HG03175 (cell line): ENCODE measurements around the gene SGK2.
"Not testable (repeated sequence)": the region's sequence is repeated elsewhere in the genome, so short reads cannot be mapped to it uniquely, and the experiment has no call there.

ENCODE experiments used
- ATAC-seq: cut with Tn5 transposase; IDR thresholded peaks from one replicate; pipeline ENCODE4 v1.9.1; 2021; ENCODE audit warnings: mild to moderate bottlenecking, moderate library complexity; ENCODE audit not compliant: unreplicated experiment

SGK2 gene

GRCh38 chr20:43563429-43563828 is 4.6 kb downstream of the SGK2 start:
- no peak for ATAC-seq

DNA sequence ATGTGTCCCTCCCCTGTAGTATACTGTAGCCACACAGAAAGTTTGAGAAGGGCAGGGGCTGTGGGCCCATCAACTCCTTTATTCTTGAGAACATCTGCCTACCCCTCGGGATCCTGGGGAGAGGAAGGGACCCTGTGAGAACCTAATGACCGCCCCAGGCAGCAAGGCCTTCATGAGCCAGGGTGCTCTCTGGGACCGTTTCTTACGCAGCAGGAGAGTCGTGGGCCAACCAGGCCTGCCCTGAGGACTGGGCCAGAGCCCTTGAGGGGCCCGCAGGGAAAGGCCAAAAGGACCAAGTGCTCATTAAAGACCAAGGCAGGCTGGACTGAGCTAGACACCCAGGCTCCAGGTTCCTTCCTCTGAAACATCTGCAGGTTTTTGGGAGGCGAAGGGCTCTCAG is 5.2 kb downstream of the SGK2 start:
- no peak for ATAC-seq

- no peak for ATAC-seq
Observed at GRCh38 chr20:43564455-43564854, 5.6 kb downstream of the SGK2 start.

DNA sequence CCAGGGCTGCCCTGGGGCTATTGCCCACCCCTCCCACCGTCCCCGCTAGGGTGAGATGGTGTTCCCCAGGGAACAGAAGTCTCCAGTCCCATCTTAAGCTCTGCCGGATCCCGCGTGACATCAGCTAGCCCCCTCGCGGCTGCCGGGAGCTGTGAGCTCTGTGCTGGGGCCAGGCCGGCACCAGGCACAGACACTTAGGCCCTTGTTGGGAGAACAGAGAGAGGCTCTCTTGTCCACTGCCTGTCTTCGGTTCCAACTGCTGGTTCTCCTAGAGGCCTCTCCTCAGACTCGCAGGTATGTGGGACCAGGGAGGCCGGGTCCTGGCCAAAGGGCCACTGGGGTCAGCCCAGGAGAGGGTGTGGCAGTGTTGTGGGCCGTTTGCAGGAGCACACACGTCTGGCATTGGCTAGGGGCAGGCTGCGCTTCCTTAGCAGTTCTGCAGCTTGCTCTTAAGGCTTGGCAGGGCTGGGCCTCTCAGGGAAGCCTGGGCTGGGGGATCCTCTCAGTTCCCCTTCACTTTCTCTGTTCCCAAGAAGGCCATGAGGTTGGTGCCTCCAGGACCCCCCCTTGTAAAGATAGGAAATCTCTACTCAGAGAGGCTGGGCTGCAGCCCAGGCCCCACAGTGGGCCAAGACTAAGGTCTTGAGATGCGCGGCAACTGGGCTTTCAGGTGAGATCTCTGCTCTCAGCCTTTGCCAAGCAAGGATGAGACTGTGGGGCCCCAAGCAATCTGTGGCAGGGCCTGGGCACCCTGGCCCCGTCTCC is 6.3 kb downstream of the SGK2 start:
- ATAC-seq: no peak

GRCh38 chr20:43565758-43566104 is 6.9 kb downstream of the SGK2 start:
- ATAC-seq: no peak

- ATAC-seq: no peak
Observed at GRCh38 chr20:43567477-43567876, 8.7 kb downstream of the SGK2 start.

DNA sequence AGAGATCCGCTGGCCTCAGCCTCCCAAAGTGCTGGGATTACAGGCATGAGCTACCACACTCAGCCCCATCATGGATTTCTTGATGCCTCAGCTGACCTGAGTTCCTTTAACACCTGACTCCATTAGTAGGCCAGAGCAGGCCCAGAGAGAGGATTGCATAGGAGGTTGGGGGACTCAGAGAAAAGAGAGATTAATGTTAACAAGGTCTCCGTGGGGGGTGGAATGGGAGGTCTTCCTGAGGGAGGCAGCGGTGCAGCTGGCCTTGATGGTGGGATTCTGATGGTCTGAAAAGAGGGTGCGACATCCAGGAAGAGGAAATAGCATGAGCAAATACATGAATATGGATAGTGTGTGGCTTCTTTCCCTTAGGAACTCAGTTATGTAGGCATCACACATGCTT is 9.9 kb downstream of the SGK2 start:
- no peak for ATAC-seq

DNA sequence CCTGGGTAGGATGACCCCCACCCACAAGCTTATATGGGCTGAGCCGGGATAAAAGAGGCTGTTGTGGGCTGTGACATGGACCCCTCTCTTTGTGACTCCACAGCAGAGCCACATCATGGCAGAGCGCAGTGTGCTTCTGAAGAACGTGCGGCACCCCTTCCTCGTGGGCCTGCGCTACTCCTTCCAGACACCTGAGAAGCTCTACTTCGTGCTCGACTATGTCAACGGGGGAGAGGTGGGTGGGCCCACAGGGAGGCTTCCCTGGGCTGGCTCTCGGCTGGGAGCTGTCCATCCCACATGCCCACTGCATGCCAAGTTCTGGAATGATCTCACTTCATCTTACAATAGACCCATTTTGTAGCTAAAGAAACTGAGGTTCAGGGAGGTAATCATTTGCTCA is 10.5 kb downstream of the SGK2 start:
- no peak for ATAC-seq

DNA sequence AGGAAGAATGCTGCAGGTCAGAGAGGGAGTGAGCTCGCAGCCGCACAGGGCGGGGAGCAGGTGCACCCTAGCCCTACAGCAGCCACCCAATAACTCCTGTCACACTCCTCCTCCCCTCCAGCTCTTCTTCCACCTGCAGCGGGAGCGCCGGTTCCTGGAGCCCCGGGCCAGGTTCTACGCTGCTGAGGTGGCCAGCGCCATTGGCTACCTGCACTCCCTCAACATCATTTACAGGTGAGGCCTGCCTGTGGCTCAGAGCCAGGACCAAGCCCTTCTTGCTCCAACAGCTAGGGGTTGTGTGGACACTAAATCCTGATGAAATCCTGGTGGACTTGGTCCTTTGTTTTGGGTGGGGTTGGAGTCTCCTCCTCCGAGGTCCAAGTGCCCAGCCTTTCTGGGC is 11.7 kb downstream of the SGK2 start:
- ATAC-seq: no peak

GRCh38 chr20:43571310-43571709 is 12.5 kb downstream of the SGK2 start:
- ATAC-seq: no peak

DNA sequence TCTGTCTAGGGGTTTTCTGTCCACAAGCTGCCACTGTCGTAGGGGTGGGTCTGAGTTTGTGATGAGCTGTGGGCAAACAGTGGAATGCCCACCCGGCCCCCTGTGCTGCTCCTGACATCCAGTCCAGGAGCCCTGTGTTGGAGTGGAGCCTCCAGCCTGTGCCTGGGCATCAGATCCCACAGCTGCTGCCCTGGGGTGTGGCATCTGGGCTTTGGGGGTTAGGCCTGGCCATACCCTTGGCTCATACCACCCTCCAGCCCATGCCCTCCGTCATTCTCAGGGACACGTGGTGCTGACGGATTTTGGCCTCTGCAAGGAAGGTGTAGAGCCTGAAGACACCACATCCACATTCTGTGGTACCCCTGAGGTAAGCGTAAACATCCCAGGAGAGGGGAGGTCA is 12.9 kb downstream of the SGK2 start:
- no peak for ATAC-seq

DNA sequence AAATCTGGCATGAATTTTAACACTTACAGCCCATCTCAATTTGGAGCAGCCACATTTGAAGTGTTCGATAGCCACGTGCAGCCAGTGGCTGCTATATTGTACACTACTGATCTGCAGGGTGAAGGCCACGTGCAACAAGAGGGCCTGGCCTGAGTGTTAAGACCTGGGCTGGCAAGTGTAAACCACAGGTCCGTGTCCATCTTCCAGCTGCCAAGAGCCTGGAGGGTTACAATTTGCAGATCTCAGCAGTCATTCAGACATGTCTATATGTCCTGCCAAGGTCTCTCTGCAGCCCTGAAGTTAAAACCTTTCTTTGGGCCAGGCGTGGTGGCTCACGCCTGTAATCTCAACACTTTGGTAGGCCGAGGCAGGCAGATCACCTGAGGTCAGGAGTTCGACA is 14.1 kb downstream of the SGK2 start:
- no peak for ATAC-seq

DNA sequence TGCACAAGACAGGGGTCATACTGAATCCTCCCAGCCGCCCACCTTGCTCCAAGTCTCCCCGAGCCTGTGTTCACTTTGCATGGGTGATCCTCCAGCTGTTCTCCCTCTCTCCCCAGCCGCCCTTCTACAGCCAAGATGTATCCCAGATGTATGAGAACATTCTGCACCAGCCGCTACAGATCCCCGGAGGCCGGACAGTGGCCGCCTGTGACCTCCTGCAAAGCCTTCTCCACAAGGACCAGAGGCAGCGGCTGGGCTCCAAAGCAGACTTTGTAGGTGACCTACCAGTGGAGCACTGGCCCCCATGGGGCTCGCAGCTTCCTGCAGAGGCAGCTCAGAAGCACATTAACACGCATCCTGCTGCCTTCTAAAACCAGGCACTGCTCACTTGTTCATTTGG is 17.3 kb downstream of the SGK2 start:
- ATAC-seq: no peak

- ATAC-seq: no peak
Observed at GRCh38 chr20:43579861-43580793, 21.3 kb downstream of the SGK2 start.

DNA sequence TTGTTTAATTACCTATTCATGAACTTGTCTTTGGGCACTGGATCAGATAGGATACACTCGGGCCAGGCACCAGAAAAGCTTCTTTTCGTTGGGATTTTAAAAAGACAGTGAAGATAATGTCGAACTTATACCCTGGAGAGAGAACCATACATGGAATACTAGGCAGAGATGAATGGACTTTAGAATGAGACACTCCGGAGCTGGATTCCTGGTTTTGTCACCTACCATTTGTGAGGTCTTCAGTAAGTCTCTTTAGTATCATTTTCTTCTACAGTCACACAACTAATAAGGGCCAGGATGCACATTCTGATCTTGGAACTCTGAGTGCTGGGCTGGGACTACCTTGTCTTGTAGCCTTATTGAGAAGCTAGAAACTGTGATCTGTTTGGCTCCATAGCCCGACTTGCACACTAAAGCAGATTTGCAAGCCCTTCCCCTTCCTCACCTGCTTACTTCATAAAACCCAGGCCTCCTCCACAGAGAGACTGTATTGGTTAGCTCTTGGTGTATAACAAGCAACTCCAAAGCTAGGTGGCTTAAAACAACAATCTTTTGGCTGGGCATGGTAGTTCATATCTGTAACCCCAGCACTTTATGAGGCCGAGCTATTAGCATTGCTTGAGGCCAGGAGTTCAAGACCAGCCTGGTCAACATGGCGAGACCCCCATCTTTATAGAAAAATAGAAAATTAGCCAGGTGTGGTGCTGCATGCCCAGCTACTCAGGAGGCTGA is 24.5 kb downstream of the SGK2 start:
- no peak for ATAC-seq

DNA sequence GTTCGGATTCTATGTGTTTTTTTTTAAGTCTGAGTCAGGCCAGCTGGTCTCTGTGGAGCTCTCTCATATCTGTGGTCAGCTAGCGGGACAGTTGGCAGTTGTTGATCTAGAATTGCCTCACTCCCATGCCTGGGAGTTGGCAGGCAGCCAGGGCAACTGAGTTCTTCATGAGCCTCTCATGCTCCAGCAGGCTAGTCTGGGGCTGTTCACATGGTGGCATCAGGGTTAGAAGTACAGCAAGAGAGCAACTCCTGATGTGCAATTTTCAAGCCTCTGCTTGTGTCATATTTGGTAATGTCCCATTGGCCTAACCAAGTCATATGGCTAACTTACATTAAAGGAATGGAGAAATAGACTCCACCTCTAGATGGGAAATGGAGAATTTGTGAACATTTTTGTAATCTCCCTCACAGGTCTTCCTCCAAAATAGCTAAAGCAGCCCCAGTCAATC is 25.2 kb downstream of the SGK2 start:
- no peak for ATAC-seq

DNA sequence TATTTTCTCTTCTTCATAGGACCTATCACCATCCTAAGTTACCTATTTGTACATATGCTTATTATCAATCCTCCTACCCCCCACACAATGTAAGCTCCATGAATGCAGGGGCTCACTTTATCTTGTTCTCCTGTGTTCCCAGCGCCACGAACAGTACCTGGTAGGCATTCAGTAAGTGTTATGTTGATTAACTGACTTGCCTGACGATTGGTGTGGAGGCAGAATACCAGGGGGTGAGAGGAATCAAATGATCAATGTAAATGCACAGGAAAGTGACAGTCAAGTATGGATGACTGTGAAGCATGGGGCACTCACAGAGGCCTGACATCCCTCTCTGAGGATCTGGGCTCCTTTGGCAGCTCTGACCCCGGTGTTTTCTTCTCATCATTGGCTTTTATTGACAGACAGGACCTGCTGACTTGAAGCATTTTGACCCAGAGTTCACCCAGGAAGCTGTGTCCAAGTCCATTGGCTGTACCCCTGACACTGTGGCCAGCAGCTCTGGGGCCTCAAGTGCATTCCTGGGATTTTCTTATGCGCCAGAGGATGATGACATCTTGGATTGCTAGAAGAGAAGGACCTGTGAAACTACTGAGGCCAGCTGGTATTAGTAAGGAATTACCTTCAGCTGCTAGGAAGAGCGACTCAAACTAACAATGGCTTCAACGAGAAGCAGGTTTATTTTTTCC is 25.8 kb downstream of the SGK2 start:
- ATAC-seq: no peak

- no peak for ATAC-seq
Observed at GRCh38 chr20:43586641-43587040, 27.8 kb downstream of the SGK2 start.

DNA sequence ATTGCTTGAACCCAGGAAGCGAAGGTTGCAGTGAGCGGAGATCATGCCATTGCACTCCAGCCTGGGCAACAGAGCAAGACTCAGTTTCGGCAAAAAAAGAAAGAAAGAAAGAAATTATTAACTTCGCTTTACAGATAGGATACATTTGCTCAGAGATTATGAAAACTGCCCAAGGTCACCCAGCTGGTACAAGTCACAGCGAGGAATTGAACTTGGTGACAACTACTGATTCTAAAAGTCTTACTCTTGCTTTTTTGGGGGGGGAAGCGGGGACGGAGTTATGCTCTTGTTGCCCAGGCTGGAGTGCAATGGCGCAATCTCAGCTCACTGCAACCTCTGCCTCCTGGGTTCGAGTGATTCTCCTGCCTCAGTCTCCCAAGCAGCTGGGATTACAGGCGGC is 29.7 kb downstream of the SGK2 start:
- not testable (repeated sequence) for ATAC-seq

DNA sequence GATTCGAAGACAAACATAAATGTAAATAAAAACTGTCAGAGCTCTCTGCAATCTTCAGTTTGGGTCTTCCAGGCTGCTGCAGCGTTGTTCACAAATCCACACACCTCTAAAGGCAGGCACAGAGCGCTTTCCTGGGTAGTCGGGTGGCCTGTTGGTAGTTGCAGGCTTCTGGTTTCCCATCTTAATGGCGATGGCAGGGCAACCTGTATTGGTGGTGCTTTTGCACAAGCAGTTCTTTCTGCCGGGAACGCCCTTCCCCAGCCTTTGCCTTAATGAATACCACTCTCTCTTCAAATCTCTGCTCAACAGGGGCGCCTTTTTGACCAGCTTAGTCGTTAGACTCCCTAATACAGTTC is 31.2 kb downstream of the SGK2 start:
- peak; percentile 4 for ATAC-seq
